ENCODE measurements around the gene GTF2H4. TPM values are rescaled to one million over a fixed set of nuclear protein-coding genes. Genes with fewer than 3 reads are reported as not detected.

GTF2H4 gene
- total RNA-seq, 2 experiments from 2014 or later: 35.9 to 40.9 TPM

GRCh38 chr6:30889921-30890645, 17.9 kb upstream of the GTF2H4 start:
- Mint-ChIP-seq H3K9me3 (ENCODE audit: low read depth) (no peaks in the 10 kb centered on the region), H3K36me3 (ENCODE audit: low read depth) (peaks cover 5% of the 10 kb centered on the region), H3K4me1 (peaks cover 16% of the 10 kb centered on the region), H3K27ac (no peak overlapping the region), H3K4me3 (no peak overlapping the region), H3K27me3 (no peaks in the 10 kb centered on the region)
- DNase-seq: no peak
- POLR2A ChIA-PET: no interaction called here
- CTCF ChIA-PET: interaction anchor here (0.6 to 1.6 kb wide), 6 partner anchors 23 to 208 kb away, joined by 3 to 7 read pairs (median 4); no protein-coding TSS in a partner anchor
- intact Hi-C loops (cut with DNase I, micrococcal nuclease): no loop called here
- no peak for ATAC-seq

- no peak overlapping the region for H3K27ac Mint-ChIP-seq
- CTCF ChIA-PET: interaction anchor here (0.9 to 1.6 kb wide), 2 partner anchors 197 to 209 kb away, joined by 3 to 7 read pairs; no protein-coding TSS in a partner anchor
Measured at GRCh38 chr6:30890646-30891449, 17.2 kb upstream of the GTF2H4 start.

GRCh38 chr6:30891450-30891723, 16.6 kb upstream of the GTF2H4 start:
- Mint-ChIP-seq H3K4me1 (peaks cover 2% of the 10 kb centered on the region), H3K9me3 (ENCODE audit: low read depth) (no peaks in the 10 kb centered on the region), H3K27ac (no peak overlapping the region), H3K36me3 (ENCODE audit: low read depth) (peaks cover 5% of the 10 kb centered on the region), H3K27me3 (no peaks in the 10 kb centered on the region), H3K4me3 (no peak overlapping the region)
- CTCF ChIA-PET: interaction anchor here (1.6 kb wide), 1 partner anchor 196 kb away, joined by 7 read pairs; no protein-coding TSS in a partner anchor
- intact Hi-C loops (cut with DNase I, micrococcal nuclease): no loop called here
- POLR2A ChIA-PET: no interaction called here
- DNase-seq: no peak
- ATAC-seq: no peak

More at GRCh38 chr6:30890646-30891449, 17.2 kb upstream of the GTF2H4 start:
- no peaks in the 10 kb centered on the region for H3K27me3 Mint-ChIP-seq
- no peak overlapping the region for H3K4me3 Mint-ChIP-seq
- POLR2A ChIA-PET: no interaction called here
- peaks cover 8% of the 10 kb centered on the region for H3K4me1 Mint-ChIP-seq
- intact Hi-C loops (cut with DNase I, micrococcal nuclease): no loop called here
- DNase-seq: no peak
- H3K36me3 Mint-ChIP-seq (ENCODE audit: low read depth): peaks cover 5% of the 10 kb centered on the region
- no peak for ATAC-seq
- H3K9me3 Mint-ChIP-seq (ENCODE audit: low read depth): no peaks in the 10 kb centered on the region

- POLR2A ChIA-PET: no interaction called here
- no peak for ATAC-seq
- Mint-ChIP-seq H3K36me3 (ENCODE audit: low read depth) (peaks cover 5% of the 10 kb centered on the region), H3K4me3 (no peak overlapping the region), H3K9me3 (ENCODE audit: low read depth) (no peaks in the 10 kb centered on the region), H3K27me3 (no peaks in the 10 kb centered on the region), H3K4me1 (no peaks in the 10 kb centered on the region), H3K27ac (no peak overlapping the region)
- CTCF ChIA-PET: no interaction called here
- intact Hi-C loops (cut with DNase I, micrococcal nuclease): no loop called here
- DNase-seq: no peak
Measured at GRCh38 chr6:30891816-30892538, 16.0 kb upstream of the GTF2H4 start.

- ChIA-PET CTCF (interaction anchor here (0.7 kb wide), 1 partner anchor 45 kb away, joined by 3 read pairs; no protein-coding TSS in a partner anchor), POLR2A (no interaction called here)
- Mint-ChIP-seq H3K4me3 (no peak overlapping the region), H3K36me3 (ENCODE audit: low read depth) (peaks cover 5% of the 10 kb centered on the region), H3K27ac (no peak overlapping the region), H3K4me1 (no peaks in the 10 kb centered on the region), H3K9me3 (ENCODE audit: low read depth) (no peaks in the 10 kb centered on the region), H3K27me3 (no peaks in the 10 kb centered on the region)
- intact Hi-C loops (cut with DNase I, micrococcal nuclease): no loop called here
- DNase-seq: no peak
- ATAC-seq: no peak
Measured at GRCh38 chr6:30893001-30893591, 14.9 kb upstream of the GTF2H4 start.

GRCh38 chr6:30893666-30894065, 14.3 kb upstream of the GTF2H4 start:
- no peak for DNase-seq
- intact Hi-C loops (cut with DNase I, micrococcal nuclease): no loop called here
- H3K27ac Mint-ChIP-seq: no peak overlapping the region
- no peak for ATAC-seq
- H3K9me3 Mint-ChIP-seq (ENCODE audit: low read depth): no peaks in the 10 kb centered on the region
- CTCF ChIA-PET: interaction anchor here (0.6 kb wide), 1 partner anchor 176 kb away, joined by 3 read pairs; no protein-coding TSS in a partner anchor
- H3K4me3 Mint-ChIP-seq: no peak overlapping the region
- POLR2A ChIA-PET: no interaction called here
- no peaks in the 10 kb centered on the region for H3K4me1 Mint-ChIP-seq
- peaks cover 5% of the 10 kb centered on the region for H3K36me3 Mint-ChIP-seq (ENCODE audit: low read depth)
- H3K27me3 Mint-ChIP-seq: no peaks in the 10 kb centered on the region

- ATAC-seq (no peak), DNase-seq (no peak)
- Mint-ChIP-seq H3K27ac (no peak overlapping the region), H3K36me3 (ENCODE audit: low read depth) (peaks cover 5% of the 10 kb centered on the region), H3K4me1 (no peaks in the 10 kb centered on the region), H3K27me3 (no peaks in the 10 kb centered on the region), H3K9me3 (ENCODE audit: low read depth) (no peaks in the 10 kb centered on the region), H3K4me3 (no peak overlapping the region)
- intact Hi-C loops (cut with DNase I, micrococcal nuclease): no loop called here
- ChIA-PET POLR2A (interaction anchor here (0.6 kb wide), 1 partner anchor 680 kb away, joined by 8 read pairs; no protein-coding TSS in a partner anchor), CTCF (no interaction called here)
Measured at GRCh38 chr6:30894381-30894780, 13.6 kb upstream of the GTF2H4 start.

GRCh38 chr6:30894935-30895334, 13.1 kb upstream of the GTF2H4 start:
- H3K4me3 Mint-ChIP-seq: no peak overlapping the region
- CTCF ChIA-PET: interaction anchor here (1.5 kb wide), 1 partner anchor 65 kb away, joined by 3 read pairs; no protein-coding TSS in a partner anchor
- POLR2A ChIA-PET: interaction anchor here (1.2 kb wide), 1 partner anchor 13 kb away, joined by 3 read pairs; no protein-coding TSS in a partner anchor
- no peak overlapping the region for H3K27ac Mint-ChIP-seq
- ATAC-seq (no peak), DNase-seq (no peak)
- intact Hi-C loops (cut with DNase I, micrococcal nuclease): no loop called here
- H3K27me3 Mint-ChIP-seq: no peaks in the 10 kb centered on the region
- H3K4me1 Mint-ChIP-seq: no peaks in the 10 kb centered on the region
- no peaks in the 10 kb centered on the region for H3K9me3 Mint-ChIP-seq (ENCODE audit: low read depth)
- peaks cover 5% of the 10 kb centered on the region for H3K36me3 Mint-ChIP-seq (ENCODE audit: low read depth)

- intact Hi-C loops (cut with DNase I, micrococcal nuclease): no loop called here
- DNase-seq: no peak
- no peak for ATAC-seq
- no peak overlapping the region for H3K4me3 Mint-ChIP-seq
- POLR2A ChIA-PET: interaction anchor here (1.2 kb wide), 1 partner anchor 13 kb away, joined by 3 read pairs; no protein-coding TSS in a partner anchor
- peaks cover 8% of the 10 kb centered on the region for H3K36me3 Mint-ChIP-seq (ENCODE audit: low read depth)
- H3K27me3 Mint-ChIP-seq: no peaks in the 10 kb centered on the region
- H3K27ac Mint-ChIP-seq: no peak overlapping the region
- H3K9me3 Mint-ChIP-seq (ENCODE audit: low read depth): no peaks in the 10 kb centered on the region
- H3K4me1 Mint-ChIP-seq: no peaks in the 10 kb centered on the region
- CTCF ChIA-PET: interaction anchor here (0.7 to 1.5 kb wide), 2 partner anchors 9 to 65 kb away, joined by 3 read pairs; no protein-coding TSS in a partner anchor
Measured at GRCh38 chr6:30895343-30895742, 12.7 kb upstream of the GTF2H4 start.

- POLR2A ChIA-PET: interaction anchor here (0.5 kb wide), 1 partner anchor 10 kb away, joined by 10 read pairs; no protein-coding TSS in a partner anchor
- CTCF ChIA-PET: interaction anchor here (1.5 kb wide), 1 partner anchor 66 kb away, joined by 3 read pairs; no protein-coding TSS in a partner anchor
- no peaks in the 10 kb centered on the region for H3K27me3 Mint-ChIP-seq
Measured at GRCh38 chr6:30896541-30896940, 11.5 kb upstream of the GTF2H4 start.

GRCh38 chr6:30897882-30898281, 10.1 kb upstream of the GTF2H4 start:
- no peak for DNase-seq
- H3K36me3 Mint-ChIP-seq (ENCODE audit: low read depth): peaks cover 8% of the 10 kb centered on the region
- intact Hi-C loops (cut with DNase I, micrococcal nuclease): no loop called here
- no peak overlapping the region for H3K27ac Mint-ChIP-seq
- ChIA-PET POLR2A (no interaction called here), CTCF (no interaction called here)
- H3K4me3 Mint-ChIP-seq: no peak overlapping the region
- no peaks in the 10 kb centered on the region for H3K9me3 Mint-ChIP-seq (ENCODE audit: low read depth)
- no peak for ATAC-seq
- H3K27me3 Mint-ChIP-seq: no peaks in the 10 kb centered on the region
- peaks cover 3% of the 10 kb centered on the region for H3K4me1 Mint-ChIP-seq

More at GRCh38 chr6:30896541-30896940, 11.5 kb upstream of the GTF2H4 start:
- intact Hi-C loops (cut with DNase I, micrococcal nuclease): no loop called here
- H3K36me3 Mint-ChIP-seq (ENCODE audit: low read depth): peaks cover 8% of the 10 kb centered on the region
- H3K9me3 Mint-ChIP-seq (ENCODE audit: low read depth): no peaks in the 10 kb centered on the region
- ATAC-seq: no peak
- no peak for DNase-seq
- peaks cover 3% of the 10 kb centered on the region for H3K4me1 Mint-ChIP-seq
- no peak overlapping the region for H3K27ac Mint-ChIP-seq
- no peak overlapping the region for H3K4me3 Mint-ChIP-seq
